Left lung (tissue), 14 donors: ENCODE measurements around the gene ALDOB. TPM values are rescaled to one million over a fixed set of nuclear protein-coding genes. Genes with fewer than 3 reads are reported as not detected.

Source experiments
- ATAC-seq: fragments of 200-7000 bp; cut with Tn5 transposase; one replicate; pipeline ENCODE4 v1.9.1; 2020; ENCODE audit warnings: moderate library complexity
- DNase-seq, 4 donors: peaks; one replicate each; pipeline ENCODE4 v3.0.0-alpha.2; 2013 to 2020
- H3K27ac ChIP-seq, 2 donors: fragments of 200-600 bp; sonication (generic) in 1 of 2; one replicate each; pipeline versions ENCODE4 v1.5.0 to v1.8.0; 2020 to 2021
- H3K27me3 ChIP-seq, 2 donors: fragments of 200-600 bp; sonication (generic) in 1 of 2; one replicate each; pipeline versions ENCODE4 v1.5.0 to v1.8.0; 2020 to 2021
- H3K36me3 ChIP-seq, 2 donors: fragments of 200-600 bp; sonication (generic) in 1 of 2; one replicate each; pipeline versions ENCODE4 v1.5.0 to v1.8.0; 2020 to 2021
- H3K4me1 ChIP-seq, 2 donors: fragments of 200-600 bp; one replicate each; pipeline ENCODE4 v1.8.0; 2021
- H3K4me3 ChIP-seq, 2 donors: fragments of 200-600 bp; sonication (generic) in 1 of 2; one replicate each; pipeline versions ENCODE4 v1.5.0 to v1.8.0; 2020 to 2021; ENCODE audit warnings: mild to moderate bottlenecking in 1 of 2
- H3K9me3 ChIP-seq, 2 donors: fragments of 200-600 bp; sonication (generic) in 1 of 2; one replicate each; pipeline versions ENCODE4 v1.5.0 to v1.8.0; 2020 to 2021
- CTCF ChIP-seq, 2 donors: fragments of 200-600 bp; sonication (generic) in 1 of 2; IDR thresholded peaks; one replicate each; pipeline versions ENCODE4 v1.5.0 to v1.8.0; 2021; ENCODE audit warnings: antibody characterized with exemption in 2 of 2
- intact Hi-C, 2 donors: fragments of 100-400 bp; cut with DNase I; formaldehyde crosslinking; loops; one replicate each; pipeline versions ENCODE4 v1.11.2 to v1.14.2; 2022
- long read RNA-seq, 12 donors: library from polyadenylated mRNA in 2 of 12; unstranded in 2 of 12; transcript quantifications; one replicate each; pipeline ENCODE4 v2.0.0 and lab custom pipeline, GENCODE V29; 2019 to 2026
- polyA plus RNA-seq, 6 donors: library from polyadenylated mRNA; unstranded; fragments of 120-200 nt; gene quantifications; one replicate each; pipeline ENCODE4 v1.2.1, GENCODE V29; 2013; ENCODE audit not compliant: insufficient read length in 6 of 6
- total RNA-seq, 2 donors: library from RNA; stranded (reverse); fragmentation: NEBNext Ultra II Directional; extraction: Animal tissue kit (Norgen Biotek cat#: 25700); gene quantifications; one replicate each; pipeline ENCODE4 v1.2.1, GENCODE V29; 2021
- donor health status: DM: no; HTN: yes; CAD: no.
- donor health status: DM: no; HTN: no; CAD: no.

The ALDOB gene
- total RNA-seq (not detected), polyA plus RNA-seq (1 to 10 TPM; 2.2 to 7.4 (median 2.4) TPM)
- long read RNA-seq, donor 1, partial matches to known transcripts = 0 of 2 reads
- long read RNA-seq, donor 1, other reads (novel, unspliced or antisense) = 0 of 2 reads
- long read RNA-seq, donor 2, partial matches to known transcripts = 0 of 1 reads
- long read RNA-seq, donor 2, other reads (novel, unspliced or antisense) = 0 of 1 reads
- long read RNA-seq, donor 3 = 0 reads
- long read RNA-seq, donor 4 = 0 reads
- long read RNA-seq, donor 5, partial matches to known transcripts = 0 of 1 reads
- long read RNA-seq, donor 5, other reads (novel, unspliced or antisense) = 0 of 1 reads
- long read RNA-seq, donor 6 = 0 reads
- long read RNA-seq, donor 7 = 0 reads
- long read RNA-seq, donor 8, partial matches to known transcripts = 0 of 3 reads
- long read RNA-seq, donor 8, other reads (novel, unspliced or antisense) = 0 of 3 reads
- long read RNA-seq, donor 9 = 0 reads
- long read RNA-seq, donor 10 = 0 reads
- long read RNA-seq, donor 11, partial matches to known transcripts = 0 of 1 reads
- long read RNA-seq, donor 11, other reads (novel, unspliced or antisense) = 0 of 1 reads
- long read RNA-seq, donor 12 = 0 reads

- no peaks in the 10 kb centered on the region for H3K36me3 ChIP-seq
- intact Hi-C loops = no loop called here
- H3K4me1 ChIP-seq = no peaks in the 10 kb centered on the region
- no peak for ATAC-seq
- no peak within 1 kb of the TSS for H3K4me3 ChIP-seq
- no peak for TF ChIP-seq CTCF (IDR thresholded peaks at IDR 0.05)
- no peaks in the 10 kb centered on the region for H3K27me3 ChIP-seq
- no peaks in the 10 kb centered on the region for H3K9me3 ChIP-seq
- DNase-seq = no peak
- no peak within 1 kb of the TSS for H3K27ac ChIP-seq
Observed at GRCh38 chr9:101435601-101436079, at the start of gene ALDOB. TSS of gene ALDOB (minus strand) at chr9:101435774. CDS start at chr9:101430887, 4,887 bp downstream.

- no peak overlapping the region for H3K27ac ChIP-seq
- no peak for TF ChIP-seq CTCF (IDR thresholded peaks at IDR 0.05)
Observed at GRCh38 chr9:101484046-101484445, 48.5 kb upstream of the ALDOB start.

GRCh38 chr9:101481261-101481660 is 45.7 kb upstream of the ALDOB start:
- no peaks in the 10 kb centered on the region for H3K36me3 ChIP-seq
- DNase-seq (no peak), ATAC-seq (no peak)
- peaks cover 6 to 31% of the 10 kb centered on the region in 2 donors for H3K27me3 ChIP-seq
- no peak overlapping the region for H3K4me3 ChIP-seq
- peaks cover 0 to 3% of the 10 kb centered on the region in 2 donors for H3K4me1 ChIP-seq
- H3K27ac ChIP-seq = no peak overlapping the region
- TF ChIP-seq CTCF (IDR thresholded peaks at IDR 0.05) = no peak
- intact Hi-C loops = no loop called here
- H3K9me3 ChIP-seq = no peaks in the 10 kb centered on the region

More at GRCh38 chr9:101484046-101484445, 48.5 kb upstream of the ALDOB start:
- H3K4me1 ChIP-seq = peaks cover 0 to 9% of the 10 kb centered on the region in 2 donors
- no peaks in the 10 kb centered on the region for H3K36me3 ChIP-seq
- H3K27me3 ChIP-seq = peaks cover 12 to 58% of the 10 kb centered on the region in 2 donors
- intact Hi-C loops = no loop called here
- DNase-seq = no peak
- ATAC-seq = no peak
- H3K9me3 ChIP-seq = no peaks in the 10 kb centered on the region
- H3K4me3 ChIP-seq = no peak overlapping the region

GRCh38 chr9:101480386-101480785 is 44.8 kb upstream of the ALDOB start:
- no peak overlapping the region for H3K27ac ChIP-seq
- H3K4me3 ChIP-seq = no peak overlapping the region
- H3K36me3 ChIP-seq = no peaks in the 10 kb centered on the region
- no peaks in the 10 kb centered on the region for H3K9me3 ChIP-seq
- H3K4me1 ChIP-seq = no peaks in the 10 kb centered on the region
- DNase-seq (no peak), ATAC-seq (peak; percentile 87)
- intact Hi-C loops = no loop called here
- peaks cover 0 to 22% of the 10 kb centered on the region in 2 donors for H3K27me3 ChIP-seq
- TF ChIP-seq CTCF (IDR thresholded peaks at IDR 0.05) = no peak
